ENCODE data around the gene NFASC. TPM values are rescaled to one million over a fixed set of nuclear protein-coding genes. Genes with fewer than 3 reads are reported as not detected.

The NFASC gene
- total RNA-seq, 1 donor from 2014 or later = 0.18 TPM

GRCh38 chr1:204900721-204901120 is 30.1 kb downstream of the NFASC start:
- Mint-ChIP-seq H3K4me1 (ENCODE audit: low read depth) (no peaks in the 10 kb centered on the region), H3K27me3 (ENCODE audit: low read depth) (peaks cover 26% of the 10 kb centered on the region), H3K36me3 (ENCODE audit: low read depth) (no peaks in the 10 kb centered on the region), H3K9me3 (no peaks in the 10 kb centered on the region), H3K4me3 (ENCODE audit: low read depth) (no peak overlapping the region), H3K27ac (no peak overlapping the region)
- intact Hi-C loops (cut with micrococcal nuclease) = no loop called here
- DNase-seq (ENCODE audit: low spot score) = no peak

GRCh38 chr1:204902671-204903070 is 32.0 kb downstream of the NFASC start:
- Mint-ChIP-seq H3K4me3 (ENCODE audit: low read depth) (no peak overlapping the region), H3K27ac (no peak overlapping the region), H3K36me3 (ENCODE audit: low read depth) (no peaks in the 10 kb centered on the region), H3K9me3 (no peaks in the 10 kb centered on the region), H3K27me3 (ENCODE audit: low read depth) (peaks cover 20% of the 10 kb centered on the region), H3K4me1 (ENCODE audit: low read depth) (no peaks in the 10 kb centered on the region)
- no peak for DNase-seq (ENCODE audit: low spot score)
- intact Hi-C loops (cut with micrococcal nuclease) = no loop called here

- intact Hi-C loops (cut with micrococcal nuclease) = no loop called here
- H3K27me3 Mint-ChIP-seq (ENCODE audit: low read depth) = peaks cover 23% of the 10 kb centered on the region
- H3K9me3 Mint-ChIP-seq = no peaks in the 10 kb centered on the region
- no peaks in the 10 kb centered on the region for H3K36me3 Mint-ChIP-seq (ENCODE audit: low read depth)
- no peak overlapping the region for H3K4me3 Mint-ChIP-seq (ENCODE audit: low read depth)
- H3K4me1 Mint-ChIP-seq (ENCODE audit: low read depth) = no peaks in the 10 kb centered on the region
- no peak overlapping the region for H3K27ac Mint-ChIP-seq
- DNase-seq (ENCODE audit: low spot score) = no peak
These were observed 33.7 kb downstream of the NFASC start for GRCh38 chr1:204904228-204904810.

- Mint-ChIP-seq H3K4me3 (ENCODE audit: low read depth) (no peak overlapping the region), H3K36me3 (ENCODE audit: low read depth) (no peaks in the 10 kb centered on the region), H3K27ac (no peak overlapping the region), H3K4me1 (ENCODE audit: low read depth) (no peaks in the 10 kb centered on the region), H3K9me3 (peaks cover under 1% of the 10 kb centered on the region), H3K27me3 (ENCODE audit: low read depth) (peaks cover 17% of the 10 kb centered on the region)
- no peak for DNase-seq (ENCODE audit: low spot score)
- intact Hi-C loops (cut with micrococcal nuclease) = no loop called here
These were observed 38.4 kb downstream of the NFASC start for GRCh38 chr1:204909109-204909508.

GRCh38 chr1:204915861-204916495 is 45.3 kb downstream of the NFASC start:
- DNase-seq (ENCODE audit: low spot score) = no peak
- H3K27ac Mint-ChIP-seq = no peak overlapping the region
- no peaks in the 10 kb centered on the region for H3K36me3 Mint-ChIP-seq (ENCODE audit: low read depth)
- H3K9me3 Mint-ChIP-seq = peaks cover 6% of the 10 kb centered on the region
- intact Hi-C loops (cut with micrococcal nuclease) = no loop called here
- H3K4me3 Mint-ChIP-seq (ENCODE audit: low read depth) = no peak overlapping the region
- no peaks in the 10 kb centered on the region for H3K4me1 Mint-ChIP-seq (ENCODE audit: low read depth)
- peaks cover 9% of the 10 kb centered on the region for H3K27me3 Mint-ChIP-seq (ENCODE audit: low read depth)

GRCh38 chr1:204917802-204918201 is 47.1 kb downstream of the NFASC start:
- H3K27me3 Mint-ChIP-seq (ENCODE audit: low read depth) = peaks cover 5% of the 10 kb centered on the region
- no peaks in the 10 kb centered on the region for H3K4me1 Mint-ChIP-seq (ENCODE audit: low read depth)
- H3K27ac Mint-ChIP-seq = no peak overlapping the region
- intact Hi-C loops (cut with micrococcal nuclease) = no loop called here
- no peak for DNase-seq (ENCODE audit: low spot score)
- peaks cover 6% of the 10 kb centered on the region for H3K9me3 Mint-ChIP-seq
- H3K4me3 Mint-ChIP-seq (ENCODE audit: low read depth) = no peak overlapping the region
- no peaks in the 10 kb centered on the region for H3K36me3 Mint-ChIP-seq (ENCODE audit: low read depth)

- Mint-ChIP-seq H3K4me3 (ENCODE audit: low read depth) (no peak overlapping the region), H3K4me1 (ENCODE audit: low read depth) (no peaks in the 10 kb centered on the region), H3K36me3 (ENCODE audit: low read depth) (no peaks in the 10 kb centered on the region), H3K27ac (no peak overlapping the region), H3K27me3 (ENCODE audit: low read depth) (peaks cover 8% of the 10 kb centered on the region), H3K9me3 (no peaks in the 10 kb centered on the region)
- intact Hi-C loops (cut with micrococcal nuclease) = no loop called here
- no peak for DNase-seq (ENCODE audit: low spot score)
These were observed 49.8 kb downstream of the NFASC start for GRCh38 chr1:204920511-204920910.

- Mint-ChIP-seq H3K9me3 (no peaks in the 10 kb centered on the region), H3K27me3 (ENCODE audit: low read depth) (peaks cover 8% of the 10 kb centered on the region), H3K4me3 (ENCODE audit: low read depth) (no peak overlapping the region), H3K27ac (no peak overlapping the region), H3K36me3 (ENCODE audit: low read depth) (no peaks in the 10 kb centered on the region), H3K4me1 (ENCODE audit: low read depth) (no peaks in the 10 kb centered on the region)
- DNase-seq (ENCODE audit: low spot score) = no peak
- intact Hi-C loops (cut with micrococcal nuclease) = no loop called here
These were observed 50.3 kb downstream of the NFASC start for GRCh38 chr1:204920967-204921366.

GRCh38 chr1:204921855-204922516 is 51.3 kb downstream of the NFASC start:
- Mint-ChIP-seq H3K36me3 (ENCODE audit: low read depth) (no peaks in the 10 kb centered on the region), H3K27ac (no peak overlapping the region), H3K9me3 (no peaks in the 10 kb centered on the region), H3K27me3 (ENCODE audit: low read depth) (peaks cover 8% of the 10 kb centered on the region), H3K4me3 (ENCODE audit: low read depth) (no peak overlapping the region), H3K4me1 (ENCODE audit: low read depth) (no peaks in the 10 kb centered on the region)
- DNase-seq (ENCODE audit: low spot score) = no peak
- intact Hi-C loops (cut with micrococcal nuclease) = no loop called here

- no peak overlapping the region for H3K27ac Mint-ChIP-seq
- no peaks in the 10 kb centered on the region for H3K4me1 Mint-ChIP-seq (ENCODE audit: low read depth)
- no peaks in the 10 kb centered on the region for H3K36me3 Mint-ChIP-seq (ENCODE audit: low read depth)
- H3K27me3 Mint-ChIP-seq (ENCODE audit: low read depth) = peaks cover 8% of the 10 kb centered on the region
- H3K9me3 Mint-ChIP-seq = no peaks in the 10 kb centered on the region
- intact Hi-C loops (cut with micrococcal nuclease) = no loop called here
- no peak overlapping the region for H3K4me3 Mint-ChIP-seq (ENCODE audit: low read depth)
- no peak for DNase-seq (ENCODE audit: low spot score)
These were observed 52.5 kb downstream of the NFASC start for GRCh38 chr1:204923201-204923600.

GRCh38 chr1:204923626-204924012 is 53.0 kb downstream of the NFASC start:
- H3K9me3 Mint-ChIP-seq = no peaks in the 10 kb centered on the region
- no peak overlapping the region for H3K27ac Mint-ChIP-seq
- no peaks in the 10 kb centered on the region for H3K4me1 Mint-ChIP-seq (ENCODE audit: low read depth)
- H3K36me3 Mint-ChIP-seq (ENCODE audit: low read depth) = no peaks in the 10 kb centered on the region
- H3K4me3 Mint-ChIP-seq (ENCODE audit: low read depth) = no peak overlapping the region
- intact Hi-C loops (cut with micrococcal nuclease) = no loop called here
- DNase-seq (ENCODE audit: low spot score) = no peak
- peaks cover 8% of the 10 kb centered on the region for H3K27me3 Mint-ChIP-seq (ENCODE audit: low read depth)

GRCh38 chr1:204924013-204924759 is 53.5 kb downstream of the NFASC start:
- Mint-ChIP-seq H3K36me3 (ENCODE audit: low read depth) (no peaks in the 10 kb centered on the region), H3K27me3 (ENCODE audit: low read depth) (peaks cover 8% of the 10 kb centered on the region), H3K27ac (no peak overlapping the region), H3K4me3 (ENCODE audit: low read depth) (no peak overlapping the region), H3K4me1 (ENCODE audit: low read depth) (no peaks in the 10 kb centered on the region), H3K9me3 (no peaks in the 10 kb centered on the region)
- no peak for DNase-seq (ENCODE audit: low spot score)
- intact Hi-C loops (cut with micrococcal nuclease) = no loop called here

- DNase-seq (ENCODE audit: low spot score) = no peak
- Mint-ChIP-seq H3K9me3 (no peaks in the 10 kb centered on the region), H3K36me3 (ENCODE audit: low read depth) (no peaks in the 10 kb centered on the region), H3K4me3 (ENCODE audit: low read depth) (no peak overlapping the region), H3K27ac (no peak overlapping the region), H3K27me3 (ENCODE audit: low read depth) (peaks cover 3% of the 10 kb centered on the region), H3K4me1 (ENCODE audit: low read depth) (no peaks in the 10 kb centered on the region)
- intact Hi-C loops (cut with micrococcal nuclease) = no loop called here
These were observed 55.0 kb downstream of the NFASC start for GRCh38 chr1:204925701-204926100.

All from activated T-helper 2 cell treated with anti-CD3 and anti-CD28 coated beads, Interferon-gamma antibody, Interleukin-2, Interleukin-4, amounts not matched to agents 10 μg/mL and 5 μg/mL and 100 μg/mL, durations not matched to agents 14 hours and 24 hours and 36 hours (primary cell).